Naive thymus-derived CD4-positive, alpha-beta T cell (primary cell): ENCODE data around the gene IER5. TPM values are rescaled to one million over a fixed set of nuclear protein-coding genes. Genes with fewer than 3 reads are reported as not detected.
"Not testable (repeated sequence)": the region's sequence is repeated elsewhere in the genome, so short reads cannot be mapped to it uniquely, and the experiment has no call there.

Source experiments
- ATAC-seq: fragments of 150-1000 bp; cut with Tn5 transposase; 2 replicates; pipeline ENCODE4 v1.10.0; 2021; ENCODE audit warnings: mild to moderate bottlenecking, moderate library complexity
- CTCF ChIA-PET: fragments of 350-600 bp; sonication (Branson Sonifier 250); formaldehyde crosslinking; loops from one replicate; lab custom pipeline; 2021; ENCODE audit warnings: antibody characterized with exemption; lab: Charles Lee
- POLR2A ChIA-PET: fragments of 350-600 bp; sonication (Branson Sonifier 250); formaldehyde crosslinking; loops from one replicate; lab custom pipeline; 2021; ENCODE audit warnings: antibody characterized with exemption, inconsistent platforms; lab: Charles Lee
- DNase-seq, 9 donors: peaks; one replicate each; pipeline versions ENCODE4 v3.0.0 to v3.0.0-alpha.2; 2020 to 2022; ENCODE audit warnings: mixed read lengths in 1 of 9
- H3K27ac ChIP-seq: one replicate; pipeline ENCODE4 v1.7.0; 2013; ENCODE audit warnings: mild to moderate bottlenecking, low read depth, low read length, moderate library complexity
- H3K27me3 ChIP-seq, 2 donors: one replicate each; pipeline ENCODE4 v1.7.0; 2013; ENCODE audit warnings: low read length in 2 of 2, mild to moderate bottlenecking in 2 of 2, moderate library complexity in 2 of 2; ENCODE audit not compliant: control insufficient read depth in 2 of 2, insufficient read depth in 2 of 2
- H3K36me3 ChIP-seq, 3 experiments: 1 replicate in 2 of 3; 2 replicates in 1 of 3; pipeline ENCODE4 v1.7.0; 2013; ENCODE audit warnings: low read length in 3 of 3, mild to moderate bottlenecking in 3 of 3, moderate library complexity in 1 of 3; ENCODE audit not compliant: insufficient read depth in 3 of 3, control insufficient read depth in 2 of 3
- H3K4me1 ChIP-seq, 2 donors: one replicate each; pipeline ENCODE4 v1.7.0; 2013; ENCODE audit warnings: low read length in 2 of 2, mild to moderate bottlenecking in 2 of 2, moderate library complexity in 1 of 2; ENCODE audit not compliant: control insufficient read depth in 2 of 2, insufficient read depth in 2 of 2
- H3K4me3 ChIP-seq: 2 replicates; pipeline ENCODE4 v1.7.0; 2013; ENCODE audit warnings: mild to moderate bottlenecking, low read length
- H3K9me3 ChIP-seq, 3 experiments: 1 replicate in 2 of 3; 2 replicates in 1 of 3; pipeline ENCODE4 v1.7.0; 2013; ENCODE audit warnings: low read length in 3 of 3; ENCODE audit not compliant: control insufficient read depth in 2 of 3
- H3K27ac Mint-ChIP-seq, 9 donors: one replicate each; pipeline ENCODE4 v1.8.0; 2020 to 2022; ENCODE audit warnings: mixed read lengths in 9 of 9, mild to moderate bottlenecking in 8 of 9, moderate library complexity in 5 of 9, inconsistent platforms in 2 of 9
- H3K27me3 Mint-ChIP-seq, 5 donors: one replicate each; pipeline ENCODE4 v1.8.0; 2021 to 2022; ENCODE audit warnings: mixed read lengths in 5 of 5, mild to moderate bottlenecking in 1 of 5
- H3K36me3 Mint-ChIP-seq, 5 donors: one replicate each; pipeline ENCODE4 v1.8.0; 2020 to 2022; ENCODE audit warnings: mixed read lengths in 5 of 5, mild to moderate bottlenecking in 3 of 5, inconsistent platforms in 1 of 5
- H3K4me1 Mint-ChIP-seq, 7 donors: one replicate each; pipeline ENCODE4 v1.8.0; 2020 to 2022; ENCODE audit warnings: mixed read lengths in 7 of 7, mild to moderate bottlenecking in 3 of 7, inconsistent platforms in 1 of 7
- H3K4me3 Mint-ChIP-seq, 10 donors: one replicate each; pipeline ENCODE4 v1.8.0; 2020 to 2022; ENCODE audit warnings: mild to moderate bottlenecking in 10 of 10, mixed read lengths in 10 of 10, moderate library complexity in 6 of 10, inconsistent platforms in 2 of 10
- H3K9me3 Mint-ChIP-seq, 11 donors: one replicate each; pipeline ENCODE4 v1.8.0; 2020 to 2022; ENCODE audit warnings: mixed read lengths in 11 of 11, mild to moderate bottlenecking in 4 of 11, inconsistent platforms in 1 of 11, moderate library complexity in 1 of 11
- intact Hi-C, 2 donors: fragments of 100-400 bp; cut with micrococcal nuclease; formaldehyde crosslinking; loops; one replicate each; pipeline ENCODE4 v1.15.1; 2023
- polyA plus RNA-seq, 2 donors: library from polyadenylated mRNA; unstranded; fragments of 300-500 nt; fragmentation: Illumina TruSeq; gene quantifications; one replicate each; pipeline ENCODE4 v1.2.3, GENCODE V29; 2021
- total RNA-seq, 6 experiments: library from RNA in 5 of 6; stranded (reverse) in 5 of 6; gene quantifications; 1 replicate in 5 of 6; 2 replicates in 1 of 6; pipeline ENCODE4 v1.2.3 and lab custom pipeline; 2021 to 2026

The IER5 gene
- total and polyA plus RNA-seq, 7 experiments from 2014 or later: 2.1 to 86.9 (median 13.3) TPM

DNA sequence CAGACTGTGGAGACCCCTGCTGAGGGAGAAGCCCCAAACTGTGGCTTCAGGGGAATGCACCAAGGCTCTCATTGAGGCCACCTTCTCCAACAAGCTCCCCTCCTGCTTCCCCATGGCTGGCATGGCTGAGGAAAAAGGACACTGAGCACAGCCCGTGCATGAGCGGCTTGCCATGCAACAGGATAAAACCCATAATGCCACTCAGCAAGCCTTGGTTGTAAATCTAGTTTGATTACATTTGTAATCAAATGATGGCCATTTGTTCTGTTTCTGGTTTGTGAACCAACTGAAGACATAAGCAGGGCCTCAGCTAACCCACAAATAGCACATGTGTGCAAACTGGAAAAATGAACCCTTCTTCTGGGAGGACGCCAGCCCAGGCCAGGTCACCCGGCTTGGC lies 27.6 kb upstream of the IER5 start:
- H3K27ac ChIP-seq, H3K4me3 ChIP-seq, H3K27me3 ChIP-seq, DNase-seq, intact Hi-C loops, ATAC-seq, H3K27me3 Mint-ChIP-seq, H3K4me1 ChIP-seq: not testable (repeated sequence)
- Mint-ChIP-seq H3K9me3 (peaks cover 3 to 28% (median 12%) of the 10 kb centered on the region in 11 donors), H3K4me1 (peaks cover 14 to 28% (median 22%) of the 10 kb centered on the region in 7 donors), H3K36me3 (peaks cover 18 to 40% (median 35%) of the 10 kb centered on the region in 5 donors), H3K27ac (peak overlapping the region in 5 of 9 donors; percentile 26 to 93 (median 77)), H3K4me3 (peak overlapping the region in 3 of 10 donors; percentile 0 to 50 (median 6))
- ChIA-PET POLR2A (interaction anchor here (0.5 to 2.3 kb wide), 2 partner anchors 27 to 92 kb away, joined by 3 to 11 read pairs; partner anchors contain the start of gene MR1), CTCF (interaction anchor here (0.7 kb wide), 1 partner anchor 81 kb away, joined by 3 read pairs; no protein-coding TSS in a partner anchor)
- Histone ChIP-seq H3K36me3 (peaks cover 0 to 17% (median 0%) of the 10 kb centered on the region in 3 experiments), H3K9me3 (peaks cover 0 to 13% (median 0%) of the 10 kb centered on the region in 3 experiments)

DNA sequence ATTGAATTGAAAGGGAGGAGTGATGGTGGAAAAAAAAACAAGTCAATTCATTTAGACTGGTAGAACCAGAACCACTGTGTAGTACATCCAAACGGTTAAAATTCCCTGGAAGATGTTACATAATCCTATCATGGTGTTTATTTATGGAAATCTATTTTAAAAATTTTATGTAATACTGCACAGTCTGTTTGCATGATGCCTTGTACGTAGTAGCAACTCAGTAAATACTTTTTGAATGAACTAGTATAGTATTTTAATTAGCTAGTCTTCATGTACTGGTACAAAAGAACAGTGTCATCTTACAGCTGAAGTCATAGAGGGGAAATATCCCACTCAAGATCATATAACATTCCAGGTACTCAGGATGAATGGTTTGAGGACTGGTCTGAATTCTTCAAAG lies 27.0 kb upstream of the IER5 start:
- ChIA-PET CTCF (interaction anchor here (0.7 kb wide), 1 partner anchor 81 kb away, joined by 3 read pairs; no protein-coding TSS in a partner anchor), POLR2A (interaction anchor here (0.5 to 2.3 kb wide), 2 partner anchors 28 to 92 kb away, joined by 3 to 11 read pairs; partner anchors contain the start of gene MR1)
- Histone ChIP-seq H3K36me3 (peaks cover 0 to 15% (median 0%) of the 10 kb centered on the region in 3 experiments), H3K27me3 (no peaks in the 10 kb centered on the region), H3K27ac (no peak overlapping the region), H3K4me3 (no peak overlapping the region), H3K9me3 (peaks cover 0 to 13% (median 0%) of the 10 kb centered on the region in 3 experiments), H3K4me1 (peaks cover 6 to 8% of the 10 kb centered on the region in 2 donors)
- Mint-ChIP-seq H3K27me3 (no peaks in the 10 kb centered on the region), H3K27ac (peak overlapping the region in 5 of 9 donors; percentile 6 to 93 (median 87)), H3K9me3 (peaks cover 3 to 28% (median 12%) of the 10 kb centered on the region in 11 donors), H3K4me1 (peaks cover 14 to 28% (median 22%) of the 10 kb centered on the region in 7 donors), H3K36me3 (peaks cover 17 to 37% (median 35%) of the 10 kb centered on the region in 5 donors), H3K4me3 (peak overlapping the region in 6 of 10 donors; percentile 50 to 81 (median 72))
- no peak for ATAC-seq
- DNase-seq: no peak
- intact Hi-C loops: no loop called here

DNA sequence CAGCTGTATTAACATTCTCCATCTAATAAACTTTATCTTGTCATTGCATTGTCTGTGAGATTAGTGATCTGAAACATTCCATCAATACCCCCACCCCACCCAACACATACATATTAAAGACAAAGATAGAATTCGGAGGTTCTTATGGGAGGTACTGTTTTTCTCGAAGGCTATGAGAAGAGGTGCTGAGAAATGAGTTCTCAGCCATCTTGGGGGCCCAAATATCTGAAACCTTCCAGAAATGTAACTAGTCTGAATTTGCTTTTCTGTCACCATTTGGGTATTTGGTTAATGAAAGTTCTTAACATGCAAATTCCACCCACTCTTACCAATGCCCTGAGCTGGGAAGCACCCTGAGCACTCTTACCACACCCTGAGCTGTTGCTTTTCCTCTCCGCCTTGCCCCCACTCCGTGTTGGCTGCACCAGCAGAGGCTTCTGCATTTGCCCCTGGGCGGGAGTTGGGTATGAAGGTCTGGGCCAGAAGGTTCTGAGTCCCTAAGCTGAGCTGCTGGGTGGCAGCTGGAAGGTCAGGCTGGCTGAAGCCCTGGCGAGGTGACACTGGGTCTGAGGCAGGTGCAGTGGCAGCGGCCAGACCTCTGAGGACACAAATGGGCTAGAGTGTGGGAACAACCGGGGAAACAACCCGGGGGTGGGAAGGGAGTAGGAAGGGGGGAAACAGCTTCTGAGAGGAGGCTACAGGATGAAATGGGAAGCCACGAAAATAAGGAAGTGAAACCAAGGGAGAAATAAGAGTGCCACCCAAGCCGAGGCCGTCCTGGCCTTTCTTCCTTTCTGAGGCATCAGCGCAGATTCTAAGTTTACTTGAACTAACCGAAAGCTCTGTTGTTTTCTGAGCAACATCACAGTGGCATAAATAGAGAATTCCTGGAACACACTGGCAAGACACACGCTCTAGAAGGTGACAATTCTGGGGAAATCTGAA lies 26.3 kb upstream of the IER5 start:
- Mint-ChIP-seq H3K9me3 (peaks cover 3 to 28% (median 12%) of the 10 kb centered on the region in 11 donors), H3K4me1 (peaks cover 14 to 26% (median 22%) of the 10 kb centered on the region in 7 donors), H3K36me3 (peaks cover 14 to 33% (median 31%) of the 10 kb centered on the region in 5 donors), H3K27me3 (no peaks in the 10 kb centered on the region), H3K4me3 (peak overlapping the region; percentile 59 to 81 (median 74)), H3K27ac (peak overlapping the region; percentile 43 to 95 (median 85))
- Histone ChIP-seq H3K36me3 (peaks cover 0 to 13% (median 0%) of the 10 kb centered on the region in 3 experiments), H3K4me3 (peak overlapping the region; percentile 33), H3K4me1 (peaks cover 6 to 8% of the 10 kb centered on the region in 2 donors), H3K27ac (no peak overlapping the region), H3K9me3 (peaks cover 0 to 13% (median 0%) of the 10 kb centered on the region in 3 experiments), H3K27me3 (no peaks in the 10 kb centered on the region)
- POLR2A ChIA-PET: interaction anchor here (2.3 kb wide), 1 partner anchor 28 kb away, joined by 11 read pairs; the partner anchor contains the start of gene MR1
- ATAC-seq: peak; percentile 76
- peak in 1 of 9 donors; percentile 5 for DNase-seq
- CTCF ChIA-PET: interaction anchor here (1.0 to 1.6 kb wide), 3 partner anchors 21 to 79 kb away, joined by 3 to 5 read pairs (median 4); no protein-coding TSS in a partner anchor
- intact Hi-C loops: loop anchor here (2.0 kb wide), 3 partner anchors 17 to 27 kb away; partner anchors contain the start of gene IER5 (in 1 of the 2)

DNA sequence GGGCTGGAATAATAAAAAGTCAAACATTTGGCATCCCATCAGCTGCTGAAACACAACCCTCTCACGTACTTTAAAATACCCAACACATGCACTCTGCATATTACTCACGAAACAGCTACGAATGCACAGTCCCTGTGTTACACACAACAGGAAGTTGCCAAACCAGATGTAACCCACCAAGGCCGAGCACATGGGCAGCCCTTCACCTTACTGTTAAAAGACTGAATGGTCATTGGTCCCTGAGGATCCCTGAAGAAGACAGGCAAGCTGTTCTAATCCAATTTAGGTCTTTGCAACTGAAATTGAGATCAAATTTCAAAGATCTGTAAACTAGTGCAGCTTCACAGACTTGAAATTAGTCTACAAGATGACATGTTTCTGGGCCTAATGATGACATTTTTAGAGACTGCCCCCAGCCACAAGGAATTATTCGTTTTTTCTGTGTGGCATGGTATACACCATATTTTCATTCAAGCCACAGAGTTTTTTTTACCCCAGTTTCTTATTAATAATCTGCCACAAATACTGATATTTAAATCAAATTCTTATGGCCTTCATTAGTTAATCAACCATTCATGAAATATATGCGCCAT lies 25.6 kb upstream of the IER5 start:
- ATAC-seq: peak; percentile 81
- intact Hi-C loops: loop anchor here (2.0 kb wide), 3 partner anchors 18 to 28 kb away; partner anchors contain the start of gene IER5 (in 1 of the 2)
- Mint-ChIP-seq H3K9me3 (peaks cover 3 to 28% (median 12%) of the 10 kb centered on the region in 11 donors), H3K36me3 (peaks cover 14 to 28% (median 27%) of the 10 kb centered on the region in 5 donors), H3K4me3 (peak overlapping the region; percentile 59 to 81 (median 74)), H3K4me1 (peaks cover 14 to 26% (median 22%) of the 10 kb centered on the region in 7 donors), H3K27ac (peak overlapping the region; percentile 43 to 95 (median 85)), H3K27me3 (no peaks in the 10 kb centered on the region)
- peaks cover 0 to 13% (median 0%) of the 10 kb centered on the region in 3 experiments for H3K36me3 ChIP-seq
- H3K4me3 ChIP-seq: peak overlapping the region; percentile 33
- H3K9me3 ChIP-seq: peaks cover 0 to 13% (median 0%) of the 10 kb centered on the region in 3 experiments
- CTCF ChIA-PET: interaction anchor here (0.8 to 1.6 kb wide), 4 partner anchors 21 to 78 kb away, joined by 3 to 5 read pairs (median 4); no protein-coding TSS in a partner anchor
- H3K4me1 ChIP-seq: peaks cover 6 to 8% of the 10 kb centered on the region in 2 donors
- POLR2A ChIA-PET: interaction anchor here (0.6 to 2.3 kb wide), 3 partner anchors 17 to 107 kb away, joined by 3 to 11 read pairs (median 3); partner anchors contain the start of gene MR1
- H3K27me3 ChIP-seq: no peaks in the 10 kb centered on the region
- peak in 3 of 9 donors; percentile 19 to 42 (median 30) for DNase-seq
- no peak overlapping the region for H3K27ac ChIP-seq

DNA sequence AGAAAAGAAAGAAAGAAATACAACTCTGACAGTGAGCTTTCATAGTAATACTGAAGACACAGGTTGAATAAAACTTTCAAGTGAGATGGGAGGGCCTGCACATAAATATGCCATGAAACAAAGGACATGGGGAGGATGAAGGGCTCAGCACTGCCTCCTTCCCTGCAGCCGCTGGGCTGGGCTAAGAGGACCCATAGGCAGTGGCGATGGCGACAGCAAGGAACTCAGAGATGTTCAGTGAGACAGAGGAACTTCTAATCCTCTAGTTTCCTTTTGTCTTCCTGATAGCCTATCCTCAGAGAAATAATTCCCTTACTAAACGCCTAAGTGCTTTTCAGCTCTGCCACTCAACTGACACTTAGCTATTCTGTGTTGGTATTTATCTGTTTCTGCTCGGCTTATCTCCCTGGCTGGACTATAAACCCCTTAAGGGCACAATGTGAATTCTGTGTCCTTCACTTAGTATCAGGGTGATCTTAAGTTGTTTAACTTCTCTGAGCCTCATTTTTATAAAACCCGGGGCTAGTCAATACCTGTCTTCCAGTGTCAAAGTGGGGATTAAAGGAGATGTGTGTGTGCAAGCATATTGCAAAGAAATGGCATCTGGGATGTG lies 24.4 kb upstream of the IER5 start:
- H3K9me3 ChIP-seq: peaks cover 0 to 8% (median 0%) of the 10 kb centered on the region in 3 experiments
- peaks cover 7 to 16% (median 15%) of the 10 kb centered on the region in 5 donors for H3K36me3 Mint-ChIP-seq
- CTCF ChIA-PET: interaction anchor here (0.8 to 1.6 kb wide), 2 partner anchors 22 to 77 kb away, joined by 4 read pairs; no protein-coding TSS in a partner anchor
- peaks cover 14 to 24% (median 20%) of the 10 kb centered on the region in 7 donors for H3K4me1 Mint-ChIP-seq
- H3K4me3 Mint-ChIP-seq: peak overlapping the region in 1 of 10 donors; percentile 70
- POLR2A ChIA-PET: interaction anchor here (1.0 kb wide), 1 partner anchor 16 kb away, joined by 3 read pairs; no protein-coding TSS in a partner anchor
- intact Hi-C loops: no loop called here
- peak overlapping the region in 1 of 9 donors; percentile 12 for H3K27ac Mint-ChIP-seq
- H3K27me3 ChIP-seq: no peaks in the 10 kb centered on the region
- no peak overlapping the region for H3K27ac ChIP-seq
- ATAC-seq (no peak), DNase-seq (no peak)
- H3K36me3 ChIP-seq: peaks cover 0 to 13% (median 0%) of the 10 kb centered on the region in 3 experiments
- peaks cover 6 to 8% of the 10 kb centered on the region in 2 donors for H3K4me1 ChIP-seq
- peaks cover 0 to 4% (median 0%) of the 10 kb centered on the region in 5 donors for H3K27me3 Mint-ChIP-seq
- H3K4me3 ChIP-seq: no peak overlapping the region
- peaks cover 1 to 16% (median 10%) of the 10 kb centered on the region in 11 donors for H3K9me3 Mint-ChIP-seq
